DOHH2 (cell line): Measurements from ENCODE around the gene GMDS.

Experiments
- H3F3A ChIP-seq: fragments of 200-600 bp; sonication (generic), shearing (Covaris generic); 2 replicates; pipeline ENCODE4 v1.6.0; 2016; ENCODE audit warnings: antibody characterized with exemption, mild to moderate bottlenecking; ENCODE audit not compliant: control insufficient read depth, insufficient read depth
- H3K27ac ChIP-seq: fragments of 200-600 bp; sonication (generic); 2 replicates; pipeline ENCODE4 v1.5.1; 2014; ENCODE audit warnings: low read depth, mild to moderate bottlenecking, low read length, moderate library complexity
- H3K27me3 ChIP-seq: fragments of 200-600 bp; sonication (generic); 2 replicates; pipeline ENCODE4 v1.6.1; 2014; ENCODE audit warnings: mild to moderate bottlenecking, low read length, mixed read lengths; ENCODE audit not compliant: control insufficient read depth
- H3K36me3 ChIP-seq: fragments of 200-600 bp; sonication (generic); 2 replicates; pipeline ENCODE4 v1.6.1; 2014; ENCODE audit warnings: mild to moderate bottlenecking, low read length, moderate library complexity, mixed read lengths; ENCODE audit not compliant: control insufficient read depth
- H3K4me1 ChIP-seq: fragments of 200-600 bp; sonication (generic); 2 replicates; pipeline ENCODE4 v1.6.1; 2014; ENCODE audit warnings: mild to moderate bottlenecking, low read length, mixed read lengths; ENCODE audit not compliant: control insufficient read depth
- H3K4me2 ChIP-seq: fragments of 200-600 bp; sonication (generic); 2 replicates; pipeline ENCODE4 v1.6.0; 2014; ENCODE audit warnings: mild to moderate bottlenecking, low read length, moderate library complexity
- H3K4me3 ChIP-seq: fragments of 200-600 bp; sonication (generic); 2 replicates; pipeline ENCODE4 v1.5.1; 2014; ENCODE audit warnings: mild to moderate bottlenecking, low read length, mixed read lengths
- H3K79me2 ChIP-seq: fragments of 200-600 bp; sonication (generic); 2 replicates; pipeline ENCODE4 v1.6.1; 2014; ENCODE audit warnings: mild to moderate bottlenecking, low read length, mixed read lengths; ENCODE audit not compliant: control insufficient read depth
- H3K9me2 ChIP-seq: fragments of 200-600 bp; sonication (generic); replicated peaks from 2 replicates; pipeline ENCODE4 v1.6.1; 2014; ENCODE audit warnings: mild to moderate bottlenecking, low read length, mixed read lengths; ENCODE audit not compliant: control insufficient read depth
- H3K9me3 ChIP-seq: fragments of 200-600 bp; sonication (generic); 2 replicates; pipeline ENCODE4 v1.6.1; 2014; ENCODE audit warnings: antibody characterized with exemption, low read length, mixed read lengths; ENCODE audit not compliant: control insufficient read depth, insufficient read depth
- H4K20me1 ChIP-seq: fragments of 200-600 bp; sonication (generic); 2 replicates; pipeline ENCODE4 v1.6.0; 2014; ENCODE audit warnings: low read depth, mild to moderate bottlenecking, antibody characterized with exemption, low read length, moderate library complexity; ENCODE audit not compliant: control insufficient read depth, insufficient read depth
- CTCF ChIP-seq: fragments of 200-600 bp; sonication (generic); IDR thresholded peaks from one replicate; pipeline ENCODE4 v1.5.1; 2014; ENCODE audit warnings: antibody characterized with exemption, mild to moderate bottlenecking, low read depth, low read length; ENCODE audit not compliant: poor library complexity, severe bottlenecking
- EZH2phosphoT487 ChIP-seq: fragments of 200-600 bp; sonication (generic); IDR thresholded peaks from 2 replicates; pipeline ENCODE4 v1.6.1; 2017; ENCODE audit warnings: borderline replicate concordance, mild to moderate bottlenecking, antibody characterized with exemption, low read length, moderate library complexity, mixed read lengths

GMDS gene

GRCh38 chr6:2183246-2183645 lies 62.2 kb downstream of the GMDS start:
- TF ChIP-seq CTCF = no peak
- no peak for TF ChIP-seq EZH2phosphoT487
- Histone ChIP-seq H3K9me3 (no peaks in the 10 kb centered on the region), H3K4me1 (no peaks in the 10 kb centered on the region), H3K27me3 (no peaks in the 10 kb centered on the region), H3K9me2 (no peaks in the 10 kb centered on the region), H3K27ac (no peak overlapping the region), H3K36me3 (no peaks in the 10 kb centered on the region), H3K4me2 (no peak overlapping the region), H3F3A (no peaks in the 10 kb centered on the region), H3K79me2 (peaks cover 2% of the 10 kb centered on the region; the same call in 1 of the 2 replicates), H3K4me3 (no peak overlapping the region), H4K20me1 (no peaks in the 10 kb centered on the region)

GRCh38 chr6:2182251-2182650 lies 63.2 kb downstream of the GMDS start:
- no peak overlapping the region for H3K4me3 ChIP-seq
- H3K4me1 ChIP-seq = no peaks in the 10 kb centered on the region
- no peaks in the 10 kb centered on the region for H3K9me2 ChIP-seq
- no peaks in the 10 kb centered on the region for H3K27me3 ChIP-seq
- H3K4me2 ChIP-seq = no peak overlapping the region
- H3K9me3 ChIP-seq = no peaks in the 10 kb centered on the region
- no peaks in the 10 kb centered on the region for H4K20me1 ChIP-seq
- no peak overlapping the region for H3K27ac ChIP-seq
- H3K79me2 ChIP-seq = peaks cover 2% of the 10 kb centered on the region; the same call in 1 of the 2 replicates
- no peaks in the 10 kb centered on the region for H3F3A ChIP-seq
- H3K36me3 ChIP-seq = no peaks in the 10 kb centered on the region
- TF ChIP-seq CTCF (no peak), EZH2phosphoT487 (no peak)

GRCh38 chr6:2181567-2181966 lies 63.8 kb downstream of the GMDS start:
- no peaks in the 10 kb centered on the region for H3K4me1 ChIP-seq
- peaks cover 2% of the 10 kb centered on the region; the same call in 1 of the 2 replicates for H3K79me2 ChIP-seq
- no peaks in the 10 kb centered on the region for H3K9me2 ChIP-seq

More at GRCh38 chr6:2181567-2181966, 63.8 kb downstream of the GMDS start:
- H3K27me3 ChIP-seq = no peaks in the 10 kb centered on the region
- no peak overlapping the region for H3K4me2 ChIP-seq
- no peaks in the 10 kb centered on the region for H3F3A ChIP-seq
- no peak overlapping the region for H3K4me3 ChIP-seq
- H4K20me1 ChIP-seq = no peaks in the 10 kb centered on the region
- H3K9me3 ChIP-seq = no peaks in the 10 kb centered on the region
- no peak for TF ChIP-seq EZH2phosphoT487
- TF ChIP-seq CTCF = no peak
- H3K36me3 ChIP-seq = no peaks in the 10 kb centered on the region
- no peak overlapping the region for H3K27ac ChIP-seq
